COLO829 (cell line): ENCODE results near the gene HSD17B2.
A peak's percentile ranks its signal among the peaks of the same experiment; 100 is the strongest.
"Not testable (repeated sequence)": the region's sequence is repeated elsewhere in the genome, so short reads cannot be mapped to it uniquely, and the experiment has no call there.

Experiments
- DNase-seq: peaks from one replicate; pipeline ENCODE4 v3.0.0; 2012; ENCODE audit warnings: low spot score

Gene HSD17B2

DNA sequence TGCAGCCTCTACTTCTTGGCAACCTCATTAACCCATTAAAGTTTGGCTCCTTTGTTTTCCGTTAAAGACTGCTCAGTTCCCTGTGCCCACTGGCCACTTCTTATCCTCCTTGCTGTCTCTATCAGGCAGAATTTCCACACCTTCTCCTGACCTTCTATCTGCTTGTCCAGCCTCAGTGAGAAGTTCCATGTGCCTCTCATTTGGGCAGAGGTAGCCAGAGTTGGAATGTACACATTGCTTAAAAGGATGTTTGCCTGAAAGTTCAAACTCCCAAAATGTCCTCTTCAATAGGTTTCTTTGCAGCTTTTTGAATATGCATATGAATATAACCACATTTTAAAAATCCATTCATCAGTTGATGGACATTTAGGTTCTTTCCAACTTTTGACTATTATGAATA, 47.0 kb downstream of the HSD17B2 start:
- DNase-seq, result no peak

DNA sequence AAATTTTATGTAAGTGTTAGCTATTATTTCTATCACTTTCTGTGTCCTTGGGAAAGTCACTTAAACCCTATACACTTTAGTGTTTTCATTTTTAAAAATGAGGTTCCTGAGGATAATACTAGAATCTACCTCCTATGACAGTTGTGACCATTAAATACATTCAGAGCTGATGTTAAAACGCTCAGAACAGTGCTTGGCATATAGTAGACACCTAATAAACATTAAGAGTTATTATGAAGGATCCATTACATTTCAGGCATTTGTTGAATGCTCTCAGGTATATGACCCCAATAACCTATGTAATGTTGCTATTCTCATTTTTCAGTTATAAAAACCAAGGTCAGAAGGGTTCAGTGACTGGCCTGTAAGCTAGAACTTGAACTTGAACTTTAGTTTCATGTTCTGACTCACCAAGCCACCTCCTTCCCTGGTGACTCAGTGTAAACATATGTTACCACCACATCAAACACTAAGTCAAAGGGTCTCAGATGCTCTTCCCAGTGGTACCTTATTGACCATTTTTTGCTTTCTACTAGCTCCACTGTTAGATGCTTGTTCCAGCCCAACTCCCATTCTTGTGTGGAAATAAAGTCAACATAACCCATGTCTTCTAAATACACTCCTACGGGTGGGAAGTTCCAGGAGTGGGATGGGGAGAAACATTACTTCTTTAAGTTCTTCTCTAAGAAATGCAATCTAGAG, 47.6 kb downstream of the HSD17B2 start:
- DNase-seq, result peak; percentile 68

DNA sequence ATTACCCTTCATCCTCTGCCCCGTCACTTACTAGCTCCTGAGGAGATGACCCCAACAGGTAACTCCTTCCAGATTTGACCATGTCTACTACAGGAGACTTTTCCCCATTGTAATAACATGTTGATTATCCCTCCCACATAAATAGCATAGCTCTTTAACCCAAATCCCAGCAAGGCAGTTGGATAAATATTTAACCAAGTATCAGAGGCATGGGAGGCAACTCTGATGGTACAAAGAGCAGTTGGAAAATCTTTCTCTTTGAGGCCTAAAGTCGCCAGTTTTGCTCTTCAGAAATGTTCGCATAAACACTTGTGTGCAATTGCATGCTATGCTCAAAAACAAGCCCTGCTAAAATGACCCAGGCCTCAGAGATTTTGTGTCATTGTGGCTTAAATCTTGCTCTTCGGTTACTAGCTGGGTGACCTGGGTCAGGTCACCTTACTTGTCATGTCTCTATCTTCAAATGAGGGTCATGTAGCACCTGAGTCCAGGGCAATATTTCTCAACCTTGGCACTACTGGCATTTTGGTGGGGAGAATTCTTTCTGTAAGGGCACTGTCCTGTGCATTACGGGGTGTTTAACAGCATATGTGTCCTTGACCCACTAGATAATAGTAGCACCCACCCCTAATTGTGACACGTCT, 48.8 kb downstream of the HSD17B2 start:
- DNase-seq, result no peak

DNA sequence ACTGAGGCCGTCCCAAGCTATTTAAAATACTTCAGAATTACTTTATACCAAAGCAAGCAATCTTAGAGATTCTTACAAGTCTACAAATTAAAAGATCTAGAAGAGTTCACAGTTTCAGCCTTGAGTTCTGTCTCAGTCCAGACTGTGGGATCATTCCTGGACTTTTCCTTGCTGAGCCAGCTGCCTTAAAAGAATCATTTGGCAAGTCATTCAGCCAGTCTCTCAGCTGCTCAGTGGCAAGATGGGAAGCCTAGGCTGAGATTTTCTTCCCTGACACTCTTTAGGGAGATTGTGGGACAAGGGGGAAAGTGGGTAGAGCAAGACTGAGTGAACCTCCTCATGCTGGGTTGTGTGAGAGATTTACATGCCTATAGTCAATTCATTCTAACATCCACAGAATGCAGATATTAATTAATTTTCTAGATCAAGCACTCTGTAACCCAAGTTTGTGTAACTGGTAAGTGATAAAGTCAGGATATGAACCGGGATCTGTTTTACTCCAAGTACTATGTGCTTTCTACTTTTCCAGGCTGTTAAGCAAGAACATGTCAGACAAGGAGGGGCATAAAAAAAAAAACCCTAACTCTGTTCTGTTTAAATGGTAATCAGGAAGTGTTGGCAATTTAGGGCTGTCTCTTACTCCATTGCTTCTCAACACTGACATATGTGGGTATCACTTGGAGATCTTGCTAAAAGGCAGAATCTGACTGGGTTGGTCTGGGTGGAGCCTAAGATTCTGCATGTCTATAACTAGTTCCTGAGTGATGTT, 50.1 kb downstream of the HSD17B2 start:
- no peak for DNase-seq

DNA sequence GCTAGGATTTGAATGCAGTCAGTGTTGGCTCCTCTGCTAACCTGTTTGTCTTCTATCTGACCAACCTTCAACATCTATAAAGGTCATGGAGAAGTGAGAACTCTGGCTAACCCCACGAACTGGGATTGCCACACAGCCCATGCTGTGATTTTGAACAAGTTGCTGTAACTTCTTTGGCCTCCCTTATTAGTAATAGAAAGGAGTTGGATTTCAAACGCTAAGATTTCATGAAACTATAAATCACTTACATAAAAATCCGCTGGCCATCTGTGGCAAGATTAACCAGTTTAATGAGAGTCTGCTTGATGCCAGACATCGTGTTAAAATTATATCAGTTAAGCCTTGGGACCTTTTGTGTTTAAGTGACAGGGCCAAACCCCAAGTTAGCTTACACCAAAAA, 53.4 kb downstream of the HSD17B2 start:
- DNase-seq, result no peak

DNA sequence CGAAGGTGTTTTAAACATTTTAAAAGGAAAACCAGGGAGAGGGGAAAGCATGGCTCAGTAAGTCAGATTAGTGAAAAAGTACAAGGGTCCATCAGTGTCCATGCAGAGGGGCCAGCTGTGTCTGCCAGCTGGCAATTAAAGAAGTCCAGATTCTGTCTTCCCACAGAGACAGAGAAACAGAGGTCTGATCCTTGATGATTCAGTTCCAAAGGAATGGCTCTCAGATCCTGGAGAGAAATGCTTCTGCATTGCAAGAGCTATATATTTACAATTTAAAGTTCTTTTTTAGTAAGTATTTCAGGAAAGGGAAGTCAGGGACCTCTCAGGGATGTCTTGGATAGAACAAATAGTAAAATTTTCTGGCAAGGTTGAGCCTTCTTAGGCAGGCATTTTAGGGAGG, 56.2 kb downstream of the HSD17B2 start:
- no peak for DNase-seq

DNA sequence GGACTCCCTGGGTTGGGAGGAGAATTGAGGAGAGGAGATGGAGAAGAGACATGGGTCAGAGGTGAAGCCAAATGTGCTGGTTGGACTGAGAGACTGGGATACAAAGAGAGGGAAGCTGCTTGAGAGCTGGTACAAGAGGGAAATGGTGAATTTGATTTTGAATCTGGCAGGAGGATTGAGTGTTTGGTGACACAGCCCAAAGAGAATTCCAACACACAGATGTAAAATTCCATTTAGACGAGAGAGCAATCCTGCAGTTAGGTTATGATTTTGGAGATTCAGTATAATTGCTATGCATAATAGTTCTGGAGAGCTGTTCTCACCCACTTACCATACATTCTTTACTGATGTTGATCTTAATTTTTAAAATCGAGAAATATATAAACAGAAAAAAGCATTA, 57.7 kb downstream of the HSD17B2 start:
- DNase-seq, result no peak

DNA sequence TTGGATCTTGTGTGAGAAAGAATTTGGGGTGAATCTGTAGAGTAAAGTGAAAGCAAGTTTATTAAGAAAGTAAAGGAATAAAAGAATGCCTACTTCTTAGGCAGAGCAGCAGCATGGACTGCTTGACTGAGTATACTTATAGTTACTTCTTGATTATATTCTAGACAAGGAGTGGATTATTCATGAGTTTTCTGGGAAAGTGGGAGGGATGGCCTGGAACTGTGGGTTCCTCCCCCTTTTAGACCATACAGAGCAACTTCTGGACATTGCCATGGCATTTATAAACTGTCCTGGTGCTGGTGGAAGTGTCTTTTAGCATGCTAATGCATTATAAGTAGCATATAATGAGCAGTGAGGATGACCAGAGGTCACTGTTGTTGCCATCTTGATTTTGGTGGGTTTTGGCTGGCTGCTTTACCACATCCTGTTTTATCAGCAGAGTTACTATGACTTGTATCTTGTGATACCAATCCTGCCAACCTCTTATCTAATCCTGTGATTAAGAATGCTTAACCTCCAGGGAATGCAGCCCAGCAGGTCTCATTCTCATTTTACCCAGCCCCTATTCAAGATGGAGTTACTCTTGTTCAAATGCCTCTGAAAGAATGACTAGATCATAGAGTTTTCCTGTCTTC, 58.7 kb downstream of the HSD17B2 start:
- no peak for DNase-seq

DNA sequence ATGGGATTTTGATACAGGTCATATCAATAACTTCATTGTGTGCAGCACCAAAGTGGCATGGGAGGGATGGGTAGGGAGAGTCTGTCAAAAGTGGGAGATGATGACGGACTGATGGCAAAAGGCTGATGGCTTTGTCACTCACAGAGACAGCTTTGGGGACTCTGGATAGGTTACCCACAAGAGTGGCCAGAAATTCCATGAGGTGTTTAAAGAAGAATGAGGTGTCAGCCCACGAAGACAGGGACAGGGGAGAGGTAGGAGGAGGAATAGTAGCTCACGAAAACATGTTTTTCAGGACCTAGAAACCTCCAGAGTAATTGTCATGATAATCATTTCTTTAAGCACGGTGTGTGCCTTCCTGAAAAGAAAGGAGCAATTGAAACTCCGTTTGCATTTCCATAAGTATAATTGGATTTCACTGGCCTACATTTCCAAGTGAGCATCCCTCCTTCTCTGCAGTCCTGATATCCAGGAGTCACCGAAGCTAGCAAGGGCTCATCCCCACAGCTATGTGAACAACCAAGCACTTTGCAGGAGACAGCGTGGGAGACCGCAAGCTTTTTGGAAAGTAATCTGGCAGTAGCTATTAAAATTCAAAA, 60.0 kb downstream of the HSD17B2 start:
- DNase-seq, result no peak

DNA sequence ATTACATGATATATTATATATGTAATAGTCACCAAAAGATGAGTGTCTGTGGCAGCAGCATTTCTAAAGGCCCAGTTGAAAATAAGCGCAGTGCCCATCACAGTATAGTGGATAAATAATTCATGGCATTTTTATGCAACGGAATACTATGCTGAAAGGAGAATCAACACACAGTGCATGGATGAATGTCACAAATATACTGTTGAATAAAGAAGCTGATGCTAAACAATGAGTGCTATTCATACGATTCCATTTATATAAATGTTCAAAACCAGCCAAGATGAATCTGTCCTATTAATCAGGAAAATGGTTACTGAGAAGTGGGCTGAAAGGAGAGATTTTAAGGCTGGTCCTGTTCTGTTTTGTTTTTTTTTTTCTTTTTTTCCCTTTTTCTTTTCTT, 61.6 kb downstream of the HSD17B2 start:
- peak; percentile 50 for DNase-seq

DNA sequence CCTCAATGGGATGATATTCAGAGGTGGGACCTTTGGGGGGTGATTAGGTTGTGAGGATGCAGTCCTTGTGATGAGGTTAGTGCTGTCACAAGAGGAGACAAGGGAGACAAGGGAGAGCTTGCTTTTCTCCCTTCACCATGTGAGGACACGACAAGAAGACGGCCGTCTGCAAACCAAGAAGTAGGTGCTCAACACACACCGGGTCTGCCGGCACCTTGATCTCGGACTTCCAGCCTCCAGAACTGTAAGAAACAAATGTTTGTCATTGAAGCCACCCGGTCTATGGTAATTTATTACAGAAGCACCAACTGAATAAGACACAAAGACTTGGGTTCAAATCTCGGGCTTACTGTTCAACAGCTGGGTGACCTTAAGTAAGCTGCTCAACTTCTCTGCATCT, 70.1 kb downstream of the HSD17B2 start:
- no peak for DNase-seq

DNA sequence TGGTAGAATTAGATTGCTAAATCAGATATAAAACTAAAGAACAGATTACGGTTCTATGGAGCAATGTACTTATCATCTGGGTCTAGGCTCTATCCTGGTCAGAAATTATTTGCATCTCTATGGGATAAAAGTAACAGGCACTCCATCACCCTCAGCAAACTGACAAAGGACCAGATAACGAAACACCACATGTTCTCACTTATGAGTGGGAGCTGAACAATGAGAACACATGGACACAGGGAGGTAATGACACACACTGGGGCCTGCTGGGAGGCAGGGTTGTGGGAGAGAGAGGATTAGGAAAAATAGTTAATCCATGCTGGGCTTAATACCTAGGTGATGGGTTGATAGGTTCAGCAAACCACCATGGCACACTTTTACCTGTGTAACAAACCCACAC, 73.0 kb downstream of the HSD17B2 start:
- no peak for DNase-seq

DNA sequence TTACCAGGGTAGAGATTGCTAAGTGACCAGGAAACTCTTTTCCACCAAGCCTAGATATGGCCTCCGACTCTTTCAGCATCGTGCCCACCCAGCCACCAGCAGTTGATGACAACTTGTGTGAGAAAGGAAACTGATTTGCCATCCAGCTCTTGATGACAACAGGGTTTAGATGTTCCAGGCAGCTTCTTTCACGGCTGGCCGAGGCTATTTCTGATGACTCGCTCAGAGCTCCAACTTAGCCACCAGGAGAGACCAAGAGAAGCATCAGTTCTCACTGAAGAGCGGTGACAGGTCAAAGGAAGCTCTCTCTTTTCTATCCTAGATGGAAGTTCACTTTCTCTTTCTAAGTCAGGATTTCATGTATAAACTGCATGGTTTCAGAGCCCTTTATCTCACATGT, 73.7 kb downstream of the HSD17B2 start:
- no peak for DNase-seq

DNA sequence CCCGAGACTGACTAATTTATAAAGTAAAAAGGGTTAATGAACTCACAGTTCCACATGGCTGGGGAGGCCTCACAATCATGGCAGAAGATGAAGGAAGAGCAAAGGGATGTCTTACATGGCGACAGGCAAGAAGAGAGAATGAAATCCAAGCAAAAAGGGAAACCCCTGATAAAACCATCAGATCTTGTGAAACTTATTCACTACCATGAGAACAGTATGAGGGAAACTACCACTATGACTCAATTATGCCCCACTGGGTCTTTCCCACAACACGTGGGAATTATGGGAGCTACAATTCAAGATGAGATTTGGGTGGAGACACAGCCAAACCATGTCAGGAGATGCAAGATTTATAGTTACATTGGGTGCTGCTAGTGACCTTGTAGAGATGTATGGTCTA, 74.2 kb downstream of the HSD17B2 start:
- not testable (repeated sequence) for DNase-seq

DNA sequence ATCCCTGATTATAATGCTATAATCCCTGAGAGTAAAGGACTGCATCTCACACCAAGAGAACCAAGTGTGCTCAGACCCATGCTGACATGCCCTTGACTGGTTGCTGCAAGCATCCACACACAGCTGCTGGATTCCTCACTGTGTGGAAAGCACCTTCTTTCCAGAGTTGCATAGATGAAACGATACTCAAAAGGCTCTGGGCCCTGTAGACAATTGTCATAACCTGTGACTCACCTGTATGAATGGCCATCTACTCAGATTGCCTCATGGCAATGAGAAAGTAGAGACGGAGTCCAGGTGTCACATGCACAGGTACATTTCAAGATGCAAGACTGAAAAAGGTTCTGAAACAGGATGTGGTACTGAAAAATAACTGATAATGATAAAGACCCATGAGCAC, 76.9 kb downstream of the HSD17B2 start:
- no peak for DNase-seq

DNA sequence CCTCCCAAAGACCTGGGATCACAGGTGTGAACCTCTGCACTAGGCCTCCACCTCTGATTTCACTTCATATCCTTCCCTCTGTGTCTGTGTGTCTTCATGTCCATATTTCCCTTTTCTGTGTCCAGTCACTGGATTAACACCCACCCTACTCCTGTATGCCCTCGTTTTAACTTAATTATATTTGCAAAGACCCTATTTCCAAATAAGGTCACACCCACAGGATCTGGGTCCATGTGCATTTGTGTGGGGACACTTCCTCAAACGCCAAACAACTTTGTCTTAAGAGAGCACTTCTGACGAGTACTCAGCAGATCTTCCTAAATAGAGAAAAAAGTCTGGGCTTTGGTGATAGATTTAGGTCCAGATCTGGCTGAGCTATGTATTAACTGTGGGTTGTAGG, 78.7 kb downstream of the HSD17B2 start:
- DNase-seq, result no peak

DNA sequence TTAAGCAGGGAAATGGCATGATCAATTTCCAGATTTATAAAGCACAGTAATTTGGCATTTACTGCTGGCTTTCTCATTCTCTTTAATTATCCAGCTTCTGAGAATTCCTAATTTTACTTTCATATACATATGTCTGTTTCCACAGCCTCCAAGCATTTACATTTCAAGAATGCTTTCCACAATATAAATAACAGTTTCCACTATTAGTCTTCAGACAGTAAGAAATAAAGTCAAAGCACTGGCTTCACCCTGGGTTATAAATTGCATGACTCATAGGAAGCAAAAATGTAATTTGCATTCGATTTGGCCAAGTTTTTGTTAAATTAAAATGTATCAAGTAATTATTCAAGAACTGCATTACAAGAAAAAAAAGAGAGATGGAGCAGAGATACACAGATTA, 81.5 kb downstream of the HSD17B2 start:
- DNase-seq, result no peak

DNA sequence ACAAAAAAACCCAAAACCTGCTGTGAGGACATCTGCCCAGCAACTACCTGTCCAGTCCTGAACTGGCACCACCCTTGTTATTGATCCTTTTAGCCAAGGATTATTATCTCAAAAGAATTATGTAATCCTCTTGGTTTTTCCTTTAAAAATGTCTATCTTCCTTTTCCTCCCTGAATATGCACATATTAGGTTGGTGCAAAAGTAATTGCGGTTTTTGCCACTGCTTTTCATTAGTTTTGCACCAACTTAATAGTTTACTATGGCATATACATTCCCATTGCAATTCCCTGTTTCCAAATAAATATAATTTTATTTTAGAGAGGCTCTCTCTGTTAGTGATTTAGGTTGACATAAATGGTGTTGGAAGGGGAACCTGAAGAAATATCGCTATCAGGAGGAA, 83.7 kb downstream of the HSD17B2 start:
- no peak for DNase-seq

DNA sequence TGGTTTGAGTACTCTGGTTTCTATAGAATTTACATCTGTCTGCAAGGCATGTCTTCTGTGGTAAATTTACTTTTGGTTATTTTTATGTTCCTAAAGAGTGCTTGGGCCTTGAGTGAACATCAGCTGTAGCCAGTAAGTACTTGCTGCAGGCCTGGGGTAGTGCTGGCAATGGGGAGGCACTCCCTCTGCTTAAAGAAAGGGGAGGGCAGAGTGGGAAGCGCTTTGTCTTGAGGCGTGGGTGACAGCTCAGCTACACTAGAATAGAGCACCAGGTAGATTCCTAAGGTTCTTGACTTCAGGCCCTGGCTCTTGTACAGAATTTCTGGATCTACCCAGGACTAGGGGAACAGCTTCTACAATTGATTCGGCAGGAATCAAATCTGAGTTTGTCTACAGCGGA, 84.4 kb downstream of the HSD17B2 start:
- DNase-seq, result no peak

DNA sequence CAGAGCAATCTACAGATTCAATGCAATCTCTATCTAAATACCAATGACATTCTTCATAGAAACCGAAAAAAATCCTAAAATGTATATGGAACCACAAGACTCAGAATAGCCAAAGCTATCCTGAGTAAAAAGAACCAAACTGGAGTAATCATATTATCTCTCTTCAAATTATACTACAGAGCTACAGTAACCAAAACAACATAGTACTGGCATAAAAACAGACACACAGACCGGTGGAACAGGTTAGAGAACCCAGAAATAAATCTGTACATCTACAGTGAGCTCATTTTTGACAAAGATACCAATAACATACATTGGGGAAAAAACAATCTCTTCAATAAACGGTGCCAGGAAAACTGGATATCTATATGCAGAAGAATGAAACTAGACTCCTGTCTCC, 89.6 kb downstream of the HSD17B2 start:
- no peak for DNase-seq

DNA sequence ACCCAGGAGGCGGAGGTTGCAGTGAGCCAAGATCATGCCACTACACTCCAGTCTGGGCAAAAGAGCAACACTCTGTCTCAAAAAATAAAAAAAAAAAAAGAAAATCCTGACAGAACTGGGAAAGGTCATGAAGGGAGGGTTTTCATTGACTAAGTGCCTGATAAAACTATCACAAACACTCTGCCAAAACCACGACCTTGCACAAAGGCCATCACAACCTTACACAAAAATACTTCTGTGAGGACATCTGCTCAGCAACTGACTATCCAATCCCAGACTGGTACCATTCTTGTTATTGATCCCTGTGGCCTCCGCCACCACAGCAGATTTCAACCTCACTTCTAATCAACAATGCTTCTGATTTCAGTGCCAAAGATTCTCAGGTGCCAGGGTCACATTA, 94.8 kb downstream of the HSD17B2 start:
- no peak for DNase-seq

DNA sequence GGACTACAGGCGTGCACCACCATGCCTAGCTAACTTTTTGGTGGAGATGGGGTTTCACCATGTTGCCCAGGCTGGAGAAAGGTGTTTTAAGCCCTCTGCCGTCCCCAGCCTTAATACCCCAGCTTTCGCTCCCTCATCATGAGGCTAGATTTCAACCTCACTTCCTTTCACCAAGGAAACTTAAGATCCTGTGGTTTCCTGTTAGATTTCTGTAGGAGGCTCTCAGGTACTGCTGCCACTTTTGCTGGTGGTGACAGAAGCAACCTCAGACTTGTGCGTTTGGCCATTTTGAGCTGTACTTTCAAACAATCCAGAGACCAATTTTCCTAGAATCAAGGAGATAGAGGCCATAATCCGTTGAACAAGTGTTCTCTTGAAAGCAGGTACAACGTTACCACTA, 98.7 kb downstream of the HSD17B2 start:
- DNase-seq, result no peak

DNA sequence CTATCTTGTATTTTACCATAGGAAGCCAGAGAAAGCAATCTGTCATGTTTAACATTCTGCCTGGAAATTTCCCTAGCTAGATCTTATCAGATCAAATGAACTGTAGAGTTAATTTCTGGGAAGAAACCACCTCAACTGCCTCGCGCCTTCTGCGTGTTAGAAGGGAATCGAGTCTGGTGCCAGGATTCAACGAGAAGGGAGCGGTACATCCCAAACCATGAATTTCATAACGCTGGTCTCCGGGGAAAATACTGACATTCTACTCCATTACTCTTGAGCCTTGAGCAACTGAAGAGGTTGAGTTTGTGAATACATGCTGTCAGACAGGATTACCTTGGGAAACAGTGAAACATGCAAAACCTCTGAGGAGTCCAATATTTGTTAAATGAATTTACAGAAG, 99.8 kb downstream of the HSD17B2 start:
- DNase-seq, result no peak
